Lung (tissue), 12 donors: ENCODE measurements around the gene EPS15. TPM values are rescaled to one million over a fixed set of nuclear protein-coding genes. Genes with fewer than 3 reads are reported as not detected.

Experiments used
- ATAC-seq: fragments of 200-7000 bp; cut with Tn5 transposase; one replicate; pipeline ENCODE4 v1.9.1; 2020; ENCODE audit warnings: moderate number of reproducible peaks; ENCODE audit not compliant: insufficient read depth, low FRiP score
- DNase-seq, 3 donors: peaks; one replicate each; pipeline ENCODE4 v3.0.0-alpha.2; 2013 to 2017
- H3K27ac ChIP-seq, 2 donors: one replicate each; pipeline ENCODE4 v1.5.1; 2013; ENCODE audit warnings: mild to moderate bottlenecking in 2 of 2, moderate library complexity in 2 of 2, control low read depth in 1 of 2, inconsistent platforms in 1 of 2, low read depth in 1 of 2, low read length in 1 of 2
- H3K27me3 ChIP-seq, 3 donors: one replicate each; pipeline ENCODE4 v1.5.1; 2013; ENCODE audit warnings: low read length in 2 of 3; ENCODE audit not compliant: control insufficient read depth in 3 of 3, insufficient read depth in 3 of 3
- H3K36me3 ChIP-seq, 4 donors: one replicate each; pipeline ENCODE4 v1.5.1; 2013; ENCODE audit warnings: low read length in 4 of 4, mild to moderate bottlenecking in 1 of 4, moderate library complexity in 1 of 4; ENCODE audit not compliant: control insufficient read depth in 4 of 4, insufficient read depth in 4 of 4
- H3K4me1 ChIP-seq, 5 donors: one replicate each; pipeline ENCODE4 v1.5.1; 2013; ENCODE audit warnings: low read length in 5 of 5, mild to moderate bottlenecking in 2 of 5, moderate library complexity in 1 of 5; ENCODE audit not compliant: control insufficient read depth in 5 of 5, insufficient read depth in 5 of 5
- H3K4me3 ChIP-seq: one replicate; pipeline ENCODE4 v1.5.1; 2013; ENCODE audit warnings: mild to moderate bottlenecking, control low read depth, moderate library complexity
- H3K9ac ChIP-seq, 2 donors: one replicate each; pipeline ENCODE4 v1.5.1; 2013; ENCODE audit warnings: low read length in 2 of 2, control low read depth in 1 of 2; ENCODE audit not compliant: insufficient read depth in 1 of 2
- H3K9me3 ChIP-seq, 4 donors: one replicate each; pipeline ENCODE4 v1.5.1; 2013; ENCODE audit warnings: low read length in 3 of 4, mild to moderate bottlenecking in 1 of 4, moderate library complexity in 1 of 4; ENCODE audit not compliant: control insufficient read depth in 4 of 4, insufficient read depth in 3 of 4
- CTCF ChIP-seq: IDR thresholded peaks from 2 replicates; pipeline ENCODE4 v1.5.1; 2012; ENCODE audit warnings: mild to moderate bottlenecking; ENCODE audit errors: control extremely low read depth, extremely low read depth
- WGBS, 2 donors: extraction: QIAGEN DNeasy Blood & Tissue Kit; methylation state at CpG; one replicate each; pipeline ENCODE4 v1.1.7; 2013; 5-methylcytosine and 5-hydroxymethylcytosine counted together
- polyA plus RNA-seq, 2 donors: library from polyadenylated mRNA; stranded (reverse); fragments of 200-250 nt; gene quantifications; one replicate each; pipeline ENCODE4 v1.2.1, GENCODE V29; 2013
- total RNA-seq, 2 donors: library from RNA; depleted of rRNA in 1 of 2; stranded (reverse); fragments of >200 nt in 1 of 2; gene quantifications; one replicate each; pipeline ENCODE4 v1.2.1, GENCODE V29; 2014 to 2021
- donor health status: control.
- donor health status: control.
- donor health status: Bipolar disorder and iron deficiency.
- donor health status: healthy.
- donor health status: DM: yes; HTN: yes; CAD: no.

EPS15 gene
- total and polyA plus RNA-seq, 4 donors, result 19.2 to 87.2 (median 45.5) TPM

- H3K4me1 ChIP-seq, result no peaks in the 10 kb centered on the region
- H3K4me3 ChIP-seq, result no peak overlapping the region
- no peak overlapping the region for H3K9ac ChIP-seq
- no peaks in the 10 kb centered on the region for H3K27me3 ChIP-seq
- H3K9me3 ChIP-seq, result no peaks in the 10 kb centered on the region
- no peak for TF ChIP-seq CTCF
- no peak for DNase-seq
- H3K27ac ChIP-seq, result no peak overlapping the region
- ATAC-seq, result no peak
- no peaks in the 10 kb centered on the region for H3K36me3 ChIP-seq
Observed at GRCh38 chr1:51527144-51527543, 8.1 kb upstream of the EPS15 start.

- no peak for TF ChIP-seq CTCF
Observed at GRCh38 chr1:51526248-51526647, 7.2 kb upstream of the EPS15 start.

GRCh38 chr1:51525295-51525694 is 6.2 kb upstream of the EPS15 start:
- no peak for DNase-seq
- no peak for TF ChIP-seq CTCF
- Histone ChIP-seq H3K4me1 (no peaks in the 10 kb centered on the region), H3K27ac (no peak overlapping the region), H3K9me3 (no peaks in the 10 kb centered on the region), H3K27me3 (no peaks in the 10 kb centered on the region), H3K9ac (no peak overlapping the region), H3K4me3 (no peak overlapping the region), H3K36me3 (no peaks in the 10 kb centered on the region)
- WGBS, 2 donors, result 98% methylated on average over 2 of the region's 2 CpGs
- ATAC-seq, result no peak

More at GRCh38 chr1:51526248-51526647, 7.2 kb upstream of the EPS15 start:
- H3K36me3 ChIP-seq, result no peaks in the 10 kb centered on the region
- no peaks in the 10 kb centered on the region for H3K4me1 ChIP-seq
- no peak overlapping the region for H3K27ac ChIP-seq
- no peak for ATAC-seq
- H3K9ac ChIP-seq, result no peak overlapping the region
- 87 to 93% methylated on average over 3 of the region's 3 CpGs for WGBS, 2 donors
- H3K27me3 ChIP-seq, result no peaks in the 10 kb centered on the region
- no peak for DNase-seq
- no peak overlapping the region for H3K4me3 ChIP-seq
- H3K9me3 ChIP-seq, result no peaks in the 10 kb centered on the region

- H3K9me3 ChIP-seq, result no peaks in the 10 kb centered on the region
- H3K27ac ChIP-seq, result no peak overlapping the region
- H3K9ac ChIP-seq, result no peak overlapping the region
- no peak overlapping the region for H3K4me3 ChIP-seq
- H3K27me3 ChIP-seq, result no peaks in the 10 kb centered on the region
- no peaks in the 10 kb centered on the region for H3K36me3 ChIP-seq
- ATAC-seq (no peak), DNase-seq (no peak)
- TF ChIP-seq CTCF, result no peak
- WGBS, 2 donors, result 96 to 100% methylated on average over 1 of the region's 1 CpG
- H3K4me1 ChIP-seq, result no peaks in the 10 kb centered on the region
Observed at GRCh38 chr1:51524817-51525216, 5.8 kb upstream of the EPS15 start.
